Eye (tissue), 1 donor: ENCODE measurements around the gene FAM120B.

ENCODE experiments used
- DNase-seq: peaks from one replicate; pipeline ENCODE4 v3.0.0-alpha.2; 2015

Gene FAM120B

GRCh38 chr6:170287371-170287876 lies 19.1 kb upstream of the FAM120B start:
- DNase-seq: no peak

GRCh38 chr6:170288091-170288631 lies 18.4 kb upstream of the FAM120B start:
- DNase-seq: no peak

- peak; percentile 35 for DNase-seq
Observed at GRCh38 chr6:170288852-170289179, 17.7 kb upstream of the FAM120B start.

- peak; percentile 59 for DNase-seq
Observed at GRCh38 chr6:170289180-170289931, 17.2 kb upstream of the FAM120B start.

- DNase-seq: no peak
Observed at GRCh38 chr6:170289951-170290295, 16.6 kb upstream of the FAM120B start.

GRCh38 chr6:170290296-170291128 lies 16.0 kb upstream of the FAM120B start, which contains the start of gene DLL1:
Gene DLL1 (minus strand): TSS chr6:170291078. CDS start chr6:170290139, 939 bp downstream.
- DNase-seq: peak; percentile 88

GRCh38 chr6:170291271-170292110 lies 15.1 kb upstream of the FAM120B start:
- peak; percentile 94 for DNase-seq

GRCh38 chr6:170292111-170292406 lies 14.5 kb upstream of the FAM120B start:
- no peak for DNase-seq

GRCh38 chr6:170292407-170293158 lies 14.0 kb upstream of the FAM120B start:
- peak; percentile 78 for DNase-seq

GRCh38 chr6:170293341-170294231 lies 13.0 kb upstream of the FAM120B start:
- DNase-seq: peak; percentile 73

- peak; percentile 59 for DNase-seq
Observed at GRCh38 chr6:170294298-170294730, 12.2 kb upstream of the FAM120B start.

- DNase-seq: peak; percentile 72
Observed at GRCh38 chr6:170294813-170295509, 11.6 kb upstream of the FAM120B start.

GRCh38 chr6:170295510-170296422 lies 10.8 kb upstream of the FAM120B start:
- DNase-seq: peak; percentile 83

GRCh38 chr6:170296423-170296745 lies 10.2 kb upstream of the FAM120B start:
- DNase-seq: no peak

GRCh38 chr6:170296746-170297575 lies 9.6 kb upstream of the FAM120B start:
- peak; percentile 78 for DNase-seq

GRCh38 chr6:170297576-170298330 lies 8.8 kb upstream of the FAM120B start:
- DNase-seq: peak; percentile 22

- DNase-seq: peak; percentile 19
Observed at GRCh38 chr6:170298688-170299087, 7.9 kb upstream of the FAM120B start.

- no peak for DNase-seq
Observed at GRCh38 chr6:170301184-170301583, 5.4 kb upstream of the FAM120B start.
